GM23338 (cell line): ENCODE data around the gene NFIB.

Experiments used
- CREB1 ChIP-seq: fragments of 250-450 bp; sonication (Bioruptor Pico); IDR thresholded peaks from 2 replicates; pipeline ENCODE4 v1.5.0; 2020; ENCODE audit warnings: low read depth, mild to moderate bottlenecking, moderate library complexity
- CTCF ChIP-seq, 2 experiments: fragments of 200-600 bp in 1 of 2; sonication (generic) in 1 of 2; conservative IDR thresholded peaks; 2 replicates each; pipeline versions ENCODE4 v1.5.1 to v1.6.1; 2016 to 2017; ENCODE audit warnings: antibody characterized with exemption in 2 of 2, low read depth in 2 of 2, mild to moderate bottlenecking in 2 of 2, moderate library complexity in 1 of 2
- ETS1 ChIP-seq: IDR thresholded peaks from 2 replicates; pipeline ENCODE4 v1.6.1; 2016; ENCODE audit warnings: antibody characterized with exemption
- EZH2 ChIP-seq: fragments of 200-600 bp; sonication (generic); IDR thresholded peaks from one replicate; pipeline ENCODE4 v1.8.0; 2017; ENCODE audit warnings: antibody characterized with exemption, mild to moderate bottlenecking, low read depth; ENCODE audit not compliant: unreplicated experiment
- EZH2phosphoT487 ChIP-seq: fragments of 200-600 bp; sonication (generic); IDR thresholded peaks from one replicate; pipeline ENCODE4 v1.8.1; 2018; ENCODE audit warnings: antibody characterized with exemption; ENCODE audit not compliant: unreplicated experiment
- JUNB ChIP-seq: IDR thresholded peaks from one replicate; pipeline ENCODE4 v1.6.1; 2016; ENCODE audit warnings: antibody characterized with exemption; ENCODE audit not compliant: unreplicated experiment
- POLR2AphosphoS5 ChIP-seq: IDR thresholded peaks from 2 replicates; pipeline ENCODE4 v1.6.1; 2016; ENCODE audit warnings: antibody characterized with exemption, low read depth
- REST ChIP-seq: IDR thresholded peaks from one replicate; pipeline ENCODE4 v1.6.1; 2018; ENCODE audit warnings: antibody characterized with exemption; ENCODE audit not compliant: unreplicated experiment
- STAT1 ChIP-seq: IDR thresholded peaks from one replicate; pipeline ENCODE4 v1.6.1; 2016; ENCODE audit warnings: antibody characterized with exemption; ENCODE audit not compliant: unreplicated experiment
- ZNF114 ChIP-seq: fragments of 250-450 bp; sonication (Bioruptor Pico); IDR thresholded peaks from 2 replicates; pipeline ENCODE4 v1.5.0; 2020; ENCODE audit warnings: mild to moderate bottlenecking, moderate library complexity
- ZNF331 ChIP-seq: fragments of 250-450 bp; sonication (Bioruptor Pico); IDR thresholded peaks from 2 replicates; pipeline ENCODE4 v1.5.0; 2020; ENCODE audit warnings: low read depth, mild to moderate bottlenecking, moderate library complexity

GRCh38 chr9:14212077-14212476 is 101.9 kb downstream of the NFIB start:
- TF ChIP-seq CTCF (conservative IDR thresholded peaks at IDR 0.05; ENCODE audit: low read depth in 2 of 2) (no peak), POLR2AphosphoS5 (no peak), EZH2 (no peak), ETS1 (no peak), EZH2phosphoT487 (no peak), REST (no peak), CREB1 (CRISPR knock-in tag) (no peak), JUNB (no peak), ZNF114 (CRISPR knock-in tag) (no peak), STAT1 (no peak), ZNF331 (CRISPR knock-in tag) (no peak)
